CD4-positive, alpha-beta T cell treated with Interleukin-4 for 1 hour (primary cell): ENCODE data around the gene MAPK12.
"Not testable (repeated sequence)": the region's sequence is repeated elsewhere in the genome, so short reads cannot be mapped to it uniquely, and the experiment has no call there.

Experiments used
- DNase-seq, 2 donors: peaks; one replicate each; pipeline ENCODE4 v3.0.0-alpha.2; 2020 to 2022

The MAPK12 gene

GRCh38 chr22:50209893-50210292 lies 51.6 kb downstream of the MAPK12 start:
- peak; percentile 75 to 76 for DNase-seq

- DNase-seq: no peak
These were observed 52.3 kb downstream of the MAPK12 start for GRCh38 chr22:50208939-50209892.

- no peak for DNase-seq
These were observed 53.0 kb downstream of the MAPK12 start for GRCh38 chr22:50208430-50208938.

- DNase-seq: no peak
These were observed 53.9 kb downstream of the MAPK12 start for GRCh38 chr22:50207383-50208140.

GRCh38 chr22:50206599-50206998 lies 54.9 kb downstream of the MAPK12 start:
- no peak for DNase-seq

GRCh38 chr22:50205781-50206569 lies 55.5 kb downstream of the MAPK12 start:
- no peak for DNase-seq

GRCh38 chr22:50204998-50205397 lies 56.5 kb downstream of the MAPK12 start:
- DNase-seq: not testable (repeated sequence)

GRCh38 chr22:50204571-50204970 lies 56.9 kb downstream of the MAPK12 start:
- DNase-seq: no peak

- DNase-seq: no peak
These were observed 58.2 kb downstream of the MAPK12 start for GRCh38 chr22:50203288-50203687.
